HFF-Myc (cell line): ENCODE results near the gene C11orf54.

Source experiments
- DNase-seq: peaks from one replicate; pipeline ENCODE4 v3.0.0-alpha.2; 2011; ENCODE audit warnings: low read depth; ENCODE audit errors: extremely low read depth
- H3K4me3 ChIP-seq: replicated peaks from 2 replicates; pipeline ENCODE4 v1.5.1; 2011; ENCODE audit warnings: low read depth, mild to moderate bottlenecking, control low read depth, low read length
- CTCF ChIP-seq: IDR thresholded peaks from 2 replicates; pipeline ENCODE4 v1.5.1; 2012; ENCODE audit warnings: mild to moderate bottlenecking, low read depth, low read length, control low read depth; ENCODE audit errors: missing control alignments

The C11orf54 gene

GRCh38 chr11:93741094-93741881 lies at the start of gene C11orf54, which contains the start of gene TAF1D:
C11orf54 (plus strand) TSS chr11:93741672; CDS start chr11:93747394, 5,722 bp downstream.
TAF1D (minus strand) TSS chr11:93741495; CDS start chr11:93739304, 2,191 bp downstream.
- TF ChIP-seq CTCF: no peak
- peak within 1 kb of the TSS; percentile 90 for H3K4me3 ChIP-seq
- DNase-seq: peak; percentile 95

GRCh38 chr11:93694109-93694508 lies 47.4 kb upstream of the C11orf54 start:
- no peak for TF ChIP-seq CTCF
- H3K4me3 ChIP-seq: no peak overlapping the region
- no peak for DNase-seq

- TF ChIP-seq CTCF: no peak
- no peak for DNase-seq
- no peak overlapping the region for H3K4me3 ChIP-seq
Measured at GRCh38 chr11:93694557-93694956, 46.9 kb upstream of the C11orf54 start.

- H3K4me3 ChIP-seq: no peak overlapping the region
- no peak for TF ChIP-seq CTCF
- DNase-seq: no peak
Measured at GRCh38 chr11:93697611-93698010, 43.9 kb upstream of the C11orf54 start.

- no peak for DNase-seq
Measured at GRCh38 chr11:93700830-93701229, 40.6 kb upstream of the C11orf54 start.

GRCh38 chr11:93704237-93704636 lies 37.2 kb upstream of the C11orf54 start:
- H3K4me3 ChIP-seq: no peak overlapping the region
- no peak for TF ChIP-seq CTCF
- no peak for DNase-seq

More at GRCh38 chr11:93700830-93701229, 40.6 kb upstream of the C11orf54 start:
- no peak for TF ChIP-seq CTCF
- H3K4me3 ChIP-seq: no peak overlapping the region
